IPS-NIHi11 (cell line): ENCODE results near the gene FLT1.

Experiments
- DNase-seq: peaks from one replicate; pipeline ENCODE4 v3.0.0; 2012; ENCODE audit warnings: mixed read lengths, low spot score

The FLT1 gene

GRCh38 chr13:28458608-28459007, 36.3 kb downstream of the FLT1 start:
- no peak for DNase-seq

- no peak for DNase-seq
Measured at GRCh38 chr13:28458051-28458450, 36.9 kb downstream of the FLT1 start.

GRCh38 chr13:28457521-28457920, 37.4 kb downstream of the FLT1 start:
- no peak for DNase-seq

- DNase-seq: peak; percentile 31
Measured at GRCh38 chr13:28455580-28456194, 39.2 kb downstream of the FLT1 start.

GRCh38 chr13:28452755-28453154, 42.2 kb downstream of the FLT1 start:
- DNase-seq: no peak

- DNase-seq: peak; percentile 43
Measured at GRCh38 chr13:28451482-28452217, 43.3 kb downstream of the FLT1 start.

GRCh38 chr13:28449826-28450773, 44.8 kb downstream of the FLT1 start:
- no peak for DNase-seq

GRCh38 chr13:28448651-28449358, 46.1 kb downstream of the FLT1 start:
- no peak for DNase-seq

GRCh38 chr13:28447989-28448388, 46.9 kb downstream of the FLT1 start:
- no peak for DNase-seq

- no peak for DNase-seq
Measured at GRCh38 chr13:28447206-28447605, 47.7 kb downstream of the FLT1 start.

- no peak for DNase-seq
Measured at GRCh38 chr13:28442839-28443238, 52.1 kb downstream of the FLT1 start.

- no peak for DNase-seq
Measured at GRCh38 chr13:28441529-28441928, 53.4 kb downstream of the FLT1 start.

- DNase-seq: no peak
Measured at GRCh38 chr13:28440774-28441504, 54.0 kb downstream of the FLT1 start.

- DNase-seq: peak; percentile 26
Measured at GRCh38 chr13:28438598-28439334, 56.2 kb downstream of the FLT1 start.

GRCh38 chr13:28438067-28438466, 56.9 kb downstream of the FLT1 start:
- DNase-seq: no peak

GRCh38 chr13:28435917-28436316, 59.0 kb downstream of the FLT1 start:
- no peak for DNase-seq

GRCh38 chr13:28434926-28435325, 60.0 kb downstream of the FLT1 start:
- DNase-seq: no peak

GRCh38 chr13:28432816-28433560, 61.9 kb downstream of the FLT1 start:
- DNase-seq: no peak

GRCh38 chr13:28429685-28430290, 65.1 kb downstream of the FLT1 start:
- peak; percentile 37 for DNase-seq
